ENCODE results near the gene PROM1. TPM values are rescaled to one million over a fixed set of nuclear protein-coding genes. Genes with fewer than 3 reads are reported as not detected.

PROM1 gene
- 100 to 1,000 TPM in 1 of 3 donors, 10 to 100 TPM in 1, under 1 TPM in 1; 0.64 to 106 (median 40.0) TPM for total RNA-seq

GRCh38 chr4:16083241-16084191 lies at the start of gene PROM1:
TSS of gene PROM1 (minus strand) at chr4:16084023. CDS start at chr4:16075906, 8,117 bp downstream.
- H3K9me3 ChIP-seq = no peaks in the 10 kb centered on the region
- TF ChIP-seq POLR2A (IDR thresholded peaks at IDR 0.05) (no peak), CTCF (IDR thresholded peaks at IDR 0.05) (no peak), POLR2AphosphoS5 (IDR thresholded peaks at IDR 0.05) (no peak)
- H3K4me3 ChIP-seq = peak within 1 kb of the TSS; percentile 25 to 62 (median 58)
- H3K27ac ChIP-seq = peak within 1 kb of the TSS; percentile 78 to 83
- peak in 1 of 2 donors; percentile 53 for DNase-seq (ENCODE audit: low spot score in 2 of 2)
- H3K27me3 ChIP-seq = peaks cover 0 to 20% of the 10 kb centered on the region in 2 donors
- H3K4me1 ChIP-seq = no peaks in the 10 kb centered on the region
- no peaks in the 10 kb centered on the region for H3K36me3 ChIP-seq
- intact Hi-C loops (cut with DNase I; ENCODE audit: low total_unique reads) = no loop called here

GRCh38 chr4:16133406-16133805 lies 49.6 kb upstream of the PROM1 start:
- no peak for DNase-seq (ENCODE audit: low spot score in 2 of 2)
- Histone ChIP-seq H3K4me1 (no peaks in the 10 kb centered on the region), H3K4me3 (no peak overlapping the region), H3K27ac (no peak overlapping the region), H3K36me3 (no peaks in the 10 kb centered on the region), H3K9me3 (no peaks in the 10 kb centered on the region), H3K27me3 (no peaks in the 10 kb centered on the region)
- intact Hi-C loops (cut with DNase I; ENCODE audit: low total_unique reads) = no loop called here
- TF ChIP-seq CTCF (IDR thresholded peaks at IDR 0.05) (no peak), POLR2A (IDR thresholded peaks at IDR 0.05) (no peak), POLR2AphosphoS5 (IDR thresholded peaks at IDR 0.05) (no peak)

- Histone ChIP-seq H3K27me3 (no peaks in the 10 kb centered on the region), H3K4me1 (no peaks in the 10 kb centered on the region), H3K4me3 (no peak overlapping the region)
These were observed 47.5 kb upstream of the PROM1 start for GRCh38 chr4:16131293-16131692.

GRCh38 chr4:16129336-16129735 lies 45.5 kb upstream of the PROM1 start:
- H3K4me1 ChIP-seq = peaks cover 0 to under 1% of the 10 kb centered on the region in 2 donors
- no peaks in the 10 kb centered on the region for H3K9me3 ChIP-seq
- no peaks in the 10 kb centered on the region for H3K36me3 ChIP-seq
- H3K4me3 ChIP-seq = no peak overlapping the region
- intact Hi-C loops (cut with DNase I; ENCODE audit: low total_unique reads) = no loop called here
- H3K27me3 ChIP-seq = no peaks in the 10 kb centered on the region
- DNase-seq (ENCODE audit: low spot score in 2 of 2) = no peak
- no peak overlapping the region for H3K27ac ChIP-seq
- no peak for TF ChIP-seq POLR2AphosphoS5 (IDR thresholded peaks at IDR 0.05)
- TF ChIP-seq CTCF (IDR thresholded peaks at IDR 0.05) = no peak
- TF ChIP-seq POLR2A (IDR thresholded peaks at IDR 0.05) = no peak

More at GRCh38 chr4:16131293-16131692, 47.5 kb upstream of the PROM1 start:
- Histone ChIP-seq H3K36me3 (no peaks in the 10 kb centered on the region), H3K27ac (no peak overlapping the region), H3K9me3 (no peaks in the 10 kb centered on the region)
- no peak for TF ChIP-seq CTCF (IDR thresholded peaks at IDR 0.05)
- no peak for TF ChIP-seq POLR2A (IDR thresholded peaks at IDR 0.05)
- TF ChIP-seq POLR2AphosphoS5 (IDR thresholded peaks at IDR 0.05) = no peak
- intact Hi-C loops (cut with DNase I; ENCODE audit: low total_unique reads) = no loop called here
- no peak for DNase-seq (ENCODE audit: low spot score in 2 of 2)

GRCh38 chr4:16126714-16127113 lies 42.9 kb upstream of the PROM1 start:
- no peaks in the 10 kb centered on the region for H3K9me3 ChIP-seq

More at GRCh38 chr4:16126714-16127113, 42.9 kb upstream of the PROM1 start:
- peaks cover 0 to 6% of the 10 kb centered on the region in 2 donors for H3K4me1 ChIP-seq
- no peak for TF ChIP-seq CTCF (IDR thresholded peaks at IDR 0.05)
- TF ChIP-seq POLR2A (IDR thresholded peaks at IDR 0.05) = no peak
- intact Hi-C loops (cut with DNase I; ENCODE audit: low total_unique reads) = no loop called here
- no peaks in the 10 kb centered on the region for H3K36me3 ChIP-seq
- H3K27ac ChIP-seq = peak overlapping the region; percentile 70 to 84
- DNase-seq (ENCODE audit: low spot score in 2 of 2) = no peak
- no peak overlapping the region for H3K4me3 ChIP-seq
- H3K27me3 ChIP-seq = no peaks in the 10 kb centered on the region
